HepG2 (cell line): ENCODE measurements around the gene PXYLP1. TPM values are rescaled to one million over a fixed set of nuclear protein-coding genes. Genes with fewer than 3 reads are reported as not detected.

ENCODE experiments used
- ATAC-seq: fragments of 200-7000 bp; cut with Tn5 transposase; 3 replicates; pipeline ENCODE4 v1.9.1; 2020; ENCODE audit warnings: mild to moderate bottlenecking, moderate library complexity
- BruUV-seq: library from RNA; stranded (reverse); fragments of 400-500 nt; replicated peaks from 2 replicates; lab custom pipeline; 2021; lab: Mats Ljungman, UMichigan
- CTCF ChIA-PET: fragments of 300-600 bp; formaldehyde crosslinking; extraction: SDS; loops from one replicate; lab custom pipeline; 2021; ENCODE audit warnings: low total read pairs, inconsistent platforms, low intra/inter-chr PET ratio; lab: Yijun Ruan, JAX
- POLR2A ChIA-PET: fragments of 350-600 bp; sonication (Branson Sonifier 250); formaldehyde crosslinking; loops from one replicate; lab custom pipeline; 2020; ENCODE audit warnings: antibody characterized with exemption, inconsistent platforms; lab: Yijun Ruan, JAX
- DNase-seq: peaks from one replicate; pipeline ENCODE4 v3.0.0-alpha.2; 2015; ENCODE audit warnings: low spot score
- FAIRE-seq: peaks from 3 replicates; lab custom pipeline; 2011; peaks lifted over from hg19 to GRCh38; lab: Jason Lieb, UNC
- H2AFZ ChIP-seq: one replicate; pipeline ENCODE4 v1.6.1; 2011; ENCODE audit warnings: low read length, inconsistent platforms
- H3K27ac ChIP-seq: fragments of 300-600 bp; 3 replicates; pipeline ENCODE4 v1.8.0; 2011; ENCODE audit warnings: mixed run types, mild to moderate bottlenecking, mixed read lengths, low read length, inconsistent platforms; ENCODE audit not compliant: insufficient read depth; ENCODE audit errors: extremely low read length
- H3K27me3 ChIP-seq, 2 experiments: fragments of 200-600 bp in 1 of 2; 2 replicates in 1 of 2; 3 replicates in 1 of 2; pipeline versions ENCODE4 v1.6.0 to v1.8.0; 2011; ENCODE audit warnings: low read length in 2 of 2, mild to moderate bottlenecking in 2 of 2, moderate library complexity in 2 of 2, inconsistent platforms in 1 of 2; ENCODE audit not compliant: insufficient read depth in 2 of 2, control insufficient read depth in 1 of 2
- H3K36me3 ChIP-seq, 2 experiments: fragments of 200-600 bp in 1 of 2; replicated peaks in 1 of 2; 2 replicates in 1 of 2; 3 replicates in 1 of 2; pipeline versions ENCODE4 v1.5.1 to v1.8.0; 2011; ENCODE audit warnings: low read length in 2 of 2, inconsistent platforms in 1 of 2; ENCODE audit not compliant: insufficient read depth in 2 of 2, control insufficient read depth in 1 of 2
- H3K4me1 ChIP-seq: 2 replicates; pipeline ENCODE4 v1.5.1; 2012; ENCODE audit warnings: low read length, inconsistent platforms; ENCODE audit not compliant: insufficient read depth
- H3K4me2 ChIP-seq: 2 replicates; pipeline ENCODE4 v1.6.0; 2011; ENCODE audit warnings: low read depth, low read length, inconsistent platforms
- H3K4me3 ChIP-seq, 3 experiments: fragments of 200-600 bp in 1 of 3; sonication (generic), shearing (Covaris generic) in 1 of 3; replicated peaks in 1 of 3; 2 replicates each; pipeline ENCODE4 v1.5.1; 2011 to 2016; ENCODE audit warnings: low read length in 3 of 3, inconsistent platforms in 2 of 3, low read depth in 2 of 3, mild to moderate bottlenecking in 2 of 3, control low read depth in 1 of 3, mixed read lengths in 1 of 3; ENCODE audit not compliant: insufficient read depth in 1 of 3
- H3K79me2 ChIP-seq: one replicate; pipeline ENCODE4 v1.6.1; 2011; ENCODE audit warnings: low read length, inconsistent platforms; ENCODE audit not compliant: insufficient read depth
- H3K9ac ChIP-seq: 2 replicates; pipeline ENCODE4 v1.6.0; 2011; ENCODE audit warnings: mild to moderate bottlenecking, low read depth, low read length, inconsistent platforms; ENCODE audit not compliant: insufficient read depth
- H3K9me3 ChIP-seq: 2 replicates; pipeline ENCODE4 v1.5.1; 2012; ENCODE audit warnings: mild to moderate bottlenecking, low read length
- H4K20me1 ChIP-seq: 2 replicates; pipeline ENCODE4 v1.6.0; 2011; ENCODE audit warnings: inconsistent platforms, mild to moderate bottlenecking, low read length, moderate library complexity; ENCODE audit not compliant: insufficient read depth
- ARNTL ChIP-seq: sonication (generic); formaldehyde crosslinking; IDR thresholded peaks from 2 replicates; pipeline ENCODE4 v1.4.0; 2020; ENCODE audit warnings: mild to moderate bottlenecking, missing genetic modification reagents
- BORCS8-MEF2B ChIP-seq: sonication (generic); formaldehyde crosslinking; IDR thresholded peaks from 2 replicates; pipeline ENCODE4 v1.8.0; 2022; ENCODE audit warnings: mild to moderate bottlenecking, missing genetic modification reagents
- CHCHD3 ChIP-seq: sonication (generic); formaldehyde crosslinking; IDR thresholded peaks from 2 replicates; pipeline ENCODE4 v1.8.0; 2022; ENCODE audit warnings: mild to moderate bottlenecking, missing genetic modification reagents, moderate library complexity
- DPF2 ChIP-seq: sonication (generic); formaldehyde crosslinking; IDR thresholded peaks from 2 replicates; pipeline ENCODE4 v1.4.0; 2020; ENCODE audit warnings: mild to moderate bottlenecking, low read depth, missing genetic modification reagents, borderline replicate concordance
- HNF4A ChIP-seq: sonication (generic); formaldehyde crosslinking; IDR thresholded peaks from 2 replicates; pipeline ENCODE4 v1.4.0; 2020; ENCODE audit warnings: missing genetic modification reagents
- IKZF5 ChIP-seq: IDR thresholded peaks from 2 replicates; pipeline ENCODE4 v1.6.1; 2018; ENCODE audit warnings: missing genetic modification reagents, mild to moderate bottlenecking, missing compliant biosample characterization
- JUN ChIP-seq: sonication (generic); formaldehyde crosslinking; IDR thresholded peaks from 2 replicates; pipeline ENCODE4 v1.4.0; 2020; ENCODE audit warnings: mild to moderate bottlenecking, missing genetic modification reagents
- SRF ChIP-seq: IDR thresholded peaks from 2 replicates; pipeline ENCODE4 v1.6.1; 2011; ENCODE audit warnings: mild to moderate bottlenecking, low read depth, low read length, moderate library complexity
- UBTF ChIP-seq: sonication (generic); formaldehyde crosslinking; IDR thresholded peaks from 2 replicates; pipeline ENCODE4 v1.4.0; 2020; ENCODE audit warnings: mild to moderate bottlenecking, missing genetic modification reagents
- ZMYM4 ChIP-seq: sonication (generic); formaldehyde crosslinking; IDR thresholded peaks from 2 replicates; pipeline ENCODE4 v1.8.1; 2023; ENCODE audit warnings: mild to moderate bottlenecking, missing genetic modification reagents
- ZNF792 ChIP-seq: IDR thresholded peaks from 2 replicates; pipeline ENCODE4 v1.6.1; 2016
- ZSCAN29 ChIP-seq: sonication (generic); formaldehyde crosslinking; conservative IDR thresholded peaks from 2 replicates; pipeline ENCODE4 v1.4.0; 2020; ENCODE audit warnings: mild to moderate bottlenecking, missing genetic modification reagents
- WGBS: methylation state at CpG from one replicate; pipeline ENCODE4 v1.1.6; 2017; ENCODE audit warnings: low lambda C conversion rate; 5-methylcytosine and 5-hydroxymethylcytosine counted together
- in situ Hi-C: cut with HindIII; loops from 2 replicates; pipeline ENCODE4 v1.10.0; 2017; ENCODE audit warnings: low pct_unique_long_range_greater_than_20kb; ENCODE audit not compliant: extremely low pct_ligation_motif_present
- intact Hi-C: fragments of 100-400 bp; cut with micrococcal nuclease; formaldehyde crosslinking; loops from one replicate; pipeline ENCODE4 v1.10.0; 2022; ENCODE audit not compliant: unreplicated experiment
- polyA plus RNA-seq, 8 experiments: library from polyadenylated mRNA; depleted of rRNA in 3 of 8; stranded (reverse) in 7 of 8; unstranded in 1 of 8; fragments of >200 nt; fragmentation: Illumina TruSeq in 4 of 8; extraction: Trizol in 4 of 8; gene quantifications; 2 replicates each; pipeline versions ENCODE4 v1.2.1 to v1.2.3, GENCODE V29; 2011 to 2016; ENCODE audit warnings: low read depth in 4 of 8, missing spikeins in 1 of 8, mixed read lengths in 1 of 8; ENCODE audit not compliant: insufficient read depth in 1 of 8
- total RNA-seq, 5 experiments: library from RNA; depleted of rRNA; stranded (reverse); fragments of >200 nt; fragmentation: Illumina TruSeq; extraction: Trizol; gene quantifications; 2 replicates each; pipeline ENCODE4 v1.2.3, GENCODE V29; 2016; ENCODE audit warnings: low read depth in 1 of 5

PXYLP1 gene
- total and polyA plus RNA-seq, 2 of the 13 experiments (the other 11 are each of a cell fraction or from before 2014, with no cell fraction given), result 4.9 to 8.1 TPM

GRCh38 chr3:141269961-141270360, 38.3 kb downstream of the PXYLP1 start:
- intact Hi-C loops (no loop called here), in situ Hi-C loops (loop anchor here (5.0 kb wide), 1 partner anchor 33 kb away; no protein-coding TSS in a partner anchor)
- no peak overlapping the region for H3K9ac ChIP-seq
- peaks cover 25% of the 10 kb centered on the region for H3K4me1 ChIP-seq
- H3K79me2 ChIP-seq, result no peaks in the 10 kb centered on the region
- no peak overlapping the region for H3K4me2 ChIP-seq
- WGBS, result 91% methylated on average over 3 of the region's 3 CpGs
- no peak for DNase-seq
- no TSS peak for BruUV-seq
- ATAC-seq, result no peak
- H4K20me1 ChIP-seq, result no peaks in the 10 kb centered on the region
- H3K9me3 ChIP-seq, result no peaks in the 10 kb centered on the region
- ChIA-PET POLR2A (no interaction called here), CTCF (no interaction called here)
- peaks cover 0 to under 1% of the 10 kb centered on the region in 2 experiments; a peak in 1 of 5 replicates for H3K36me3 ChIP-seq
- no peak overlapping the region for H2AFZ ChIP-seq
- H3K4me3 ChIP-seq, result no peak overlapping the region
- H3K27me3 ChIP-seq, result no peaks in the 10 kb centered on the region; a peak in 1 of 5 replicates
- no peak for TF ChIP-seq JUN (CRISPR knock-in tag)
- TF ChIP-seq, all 625 proteins: peak for 0
- H3K27ac ChIP-seq, result no peak overlapping the region
- FAIRE-seq, result peak; percentile 34

- H3K9me3 ChIP-seq, result no peaks in the 10 kb centered on the region
- DNase-seq (peak; percentile 52), FAIRE-seq (peak; percentile 74), ATAC-seq (peak; percentile 88)
- H3K9ac ChIP-seq, result no peak overlapping the region
- in situ Hi-C loops (loop anchor here (5.0 kb wide), 1 partner anchor 34 kb away; no protein-coding TSS in a partner anchor), intact Hi-C loops (no loop called here)
- H3K79me2 ChIP-seq, result no peaks in the 10 kb centered on the region
- ChIA-PET CTCF (no interaction called here), POLR2A (interaction anchor here (0.7 to 1.6 kb wide), 2 partner anchors 30 to 40 kb away, joined by 3 to 4 read pairs; partner anchors contain the start of gene PXYLP1)
- BruUV-seq, result no TSS peak
- peak overlapping the region; percentile 33 for H3K27ac ChIP-seq
- H3K36me3 ChIP-seq, result no peaks in the 10 kb centered on the region
- H3K27me3 ChIP-seq, result no peaks in the 10 kb centered on the region; a peak in 1 of 5 replicates
- H3K4me2 ChIP-seq, result peak overlapping the region; percentile 46
- no peak overlapping the region; a peak in 1 of 6 replicates for H3K4me3 ChIP-seq
- no peaks in the 10 kb centered on the region for H4K20me1 ChIP-seq
- WGBS, result 86% methylated on average over 1 of the region's 4 CpGs
- H3K4me1 ChIP-seq, result peaks cover 37% of the 10 kb centered on the region
- H2AFZ ChIP-seq, result no peak overlapping the region
- TF ChIP-seq ARNTL (CRISPR knock-in tag) (no peak), BORCS8-MEF2B (0 out of 2 replicates have a peak, but pooled peaks have one; percentile 39), IKZF5 (CRISPR knock-in tag) (no peak), CHCHD3 (CRISPR knock-in tag) (no peak), ZNF792 (CRISPR knock-in tag) (no peak), DPF2 (CRISPR knock-in tag) (0 out of 2 replicates have a peak, but pooled peaks have one; percentile 23), ZMYM4 (CRISPR knock-in tag) (peak; percentile 45), HNF4A (CRISPR knock-in tag) (peak; percentile 75), UBTF (CRISPR knock-in tag) (0 out of 2 replicates have a peak, but pooled peaks have one; percentile 23), ZSCAN29 (CRISPR knock-in tag) (no peak), SRF (peak; percentile 64)
Measured at GRCh38 chr3:141271279-141272030, 39.8 kb downstream of the PXYLP1 start.
